ENCODE data around the gene ARPC1A. TPM values are rescaled to one million over a fixed set of nuclear protein-coding genes. Genes with fewer than 3 reads are reported as not detected.
"Not testable (repeated sequence)": the region's sequence is repeated elsewhere in the genome, so short reads cannot be mapped to it uniquely, and the experiment has no call there.

The ARPC1A gene
- total RNA-seq, 2 experiments from 2014 or later, result 52.3 to 65.6 TPM

GRCh38 chr7:99380823-99381663 lies 55.3 kb downstream of the ARPC1A start:
- H3K36me3 Mint-ChIP-seq (ENCODE audit: low read depth), result peaks cover 51% of the 10 kb centered on the region
- peaks cover 68% of the 10 kb centered on the region for H3K4me1 Mint-ChIP-seq
- intact Hi-C loops (cut with DNase I, micrococcal nuclease), result loop anchor here (1.0 to 5.0 kb wide), 6 partner anchors 12 to 1099 kb away; partner anchors contain the start of genes BUD31 (in 2 of the 2), PDAP1 (in 2 of the 2), ARPC1A (in 1 of the 2) and BRI3 (in 1 of the 2)
- peak; percentile 87 for ATAC-seq
- POLR2A ChIA-PET, result interaction anchor here (1.0 to 1.1 kb wide), 3 partner anchors 13 to 28 kb away, joined by 3 to 11 read pairs (median 4); partner anchors contain the start of genes BUD31 and PDAP1
- H3K4me3 Mint-ChIP-seq, result peak overlapping the region; percentile 78
- H3K27me3 Mint-ChIP-seq, result no peaks in the 10 kb centered on the region
- peak; percentile 95 for DNase-seq
- peak overlapping the region; percentile 96 for H3K27ac Mint-ChIP-seq
- H3K9me3 Mint-ChIP-seq (ENCODE audit: low read depth), result no peaks in the 10 kb centered on the region
- CTCF ChIA-PET, result no interaction called here

DNA sequence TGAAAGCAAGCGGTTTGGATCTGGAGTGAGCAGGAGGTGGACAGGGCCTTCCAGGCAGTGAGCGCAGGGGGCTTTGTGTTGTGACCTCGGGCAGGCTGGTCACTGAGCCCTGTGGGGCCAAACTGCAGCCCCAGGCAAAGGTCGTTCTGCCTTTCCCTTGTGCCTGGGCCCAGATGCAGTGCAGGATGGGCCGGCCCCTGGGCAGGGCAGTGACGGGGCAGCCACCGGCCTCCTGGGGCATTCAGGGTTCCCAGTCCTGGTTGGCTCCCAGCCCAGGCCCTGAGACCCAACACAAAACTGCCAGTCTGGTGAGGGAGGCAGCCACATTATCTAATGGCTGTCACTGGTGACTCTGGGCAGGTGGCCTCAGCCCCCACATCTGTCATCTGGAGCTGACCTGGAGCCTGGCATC lies 56.0 kb downstream of the ARPC1A start:
- Mint-ChIP-seq H3K27me3 (no peaks in the 10 kb centered on the region), H3K4me3 (peak overlapping the region; percentile 78), H3K36me3 (ENCODE audit: low read depth) (peaks cover 52% of the 10 kb centered on the region), H3K9me3 (ENCODE audit: low read depth) (no peaks in the 10 kb centered on the region), H3K27ac (peak overlapping the region; percentile 96), H3K4me1 (peaks cover 64% of the 10 kb centered on the region)
- POLR2A ChIA-PET, result no interaction called here
- DNase-seq (no peak), ATAC-seq (no peak)
- intact Hi-C loops (cut with DNase I, micrococcal nuclease), result loop anchor here (1.0 to 5.0 kb wide), 4 partner anchors 12 to 1099 kb away; partner anchors contain the start of genes BUD31 (in 2 of the 2), PDAP1 (in 2 of the 2), ARPC1A (in 1 of the 2) and BRI3 (in 1 of the 2)
- CTCF ChIA-PET, result no interaction called here

DNA sequence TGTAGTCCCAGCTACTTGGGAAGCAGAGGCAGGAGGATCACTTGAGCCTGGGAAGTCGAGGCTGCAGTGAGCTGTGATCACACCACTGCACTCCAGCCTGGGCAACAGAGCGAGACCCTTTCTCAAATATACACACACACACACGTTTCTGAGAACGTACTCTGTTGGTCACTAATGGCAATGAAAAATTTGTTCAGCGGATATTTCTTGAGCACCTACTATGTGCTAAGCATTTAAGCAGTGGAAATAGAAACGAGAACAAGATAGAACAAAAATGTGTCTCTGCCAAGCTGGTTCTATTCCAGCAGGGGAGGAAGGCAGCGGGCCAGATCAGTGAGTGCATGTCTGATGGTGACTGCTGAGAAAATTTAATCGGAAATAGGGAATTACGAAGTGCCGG lies 57.5 kb downstream of the ARPC1A start:
- ChIA-PET CTCF (interaction anchor here (0.7 kb wide), 1 partner anchor 360 kb away, joined by 3 read pairs; no protein-coding TSS in a partner anchor), POLR2A (no interaction called here)
- no peaks in the 10 kb centered on the region for H3K9me3 Mint-ChIP-seq (ENCODE audit: low read depth)
- no peak overlapping the region for H3K4me3 Mint-ChIP-seq
- intact Hi-C loops (cut with DNase I, micrococcal nuclease), result loop anchor here in 1 of 2 experiments (5.0 kb wide), 1 partner anchor 1101 kb away; the partner anchor contains the start of gene BRI3
- H3K27ac Mint-ChIP-seq, result peak overlapping the region; percentile 88
- H3K27me3 Mint-ChIP-seq, result no peaks in the 10 kb centered on the region
- DNase-seq (no peak), ATAC-seq (no peak)
- H3K36me3 Mint-ChIP-seq (ENCODE audit: low read depth), result peaks cover 50% of the 10 kb centered on the region
- H3K4me1 Mint-ChIP-seq, result peaks cover 51% of the 10 kb centered on the region

DNA sequence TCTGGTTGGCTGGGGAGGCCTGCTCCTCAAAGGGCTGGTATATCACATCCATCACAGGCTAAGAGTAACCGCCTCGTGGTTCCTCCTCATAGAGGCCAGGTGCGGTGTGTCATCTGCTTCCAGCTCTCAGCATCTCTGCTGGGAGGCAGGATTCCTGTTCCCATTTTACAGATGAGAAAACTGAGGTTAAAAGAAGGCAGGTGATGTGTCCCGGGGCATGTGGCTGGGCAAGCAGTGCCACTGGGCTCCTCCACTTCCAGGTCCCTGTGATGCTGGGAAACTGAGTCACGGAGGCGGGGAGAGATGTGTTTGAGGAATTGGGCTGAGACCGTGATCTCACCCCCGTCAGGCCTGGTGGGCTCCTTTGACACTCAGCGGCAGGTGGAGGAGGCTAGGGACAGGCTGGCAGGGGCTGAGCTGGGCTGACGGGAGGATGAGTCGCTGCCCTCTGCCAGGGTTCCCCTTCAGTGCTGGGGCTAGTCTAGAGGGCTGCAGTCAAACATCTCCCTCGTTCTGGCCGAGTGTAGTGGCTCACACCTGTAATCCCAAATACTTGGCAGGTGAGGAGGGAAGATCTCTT lies 58.2 kb downstream of the ARPC1A start:
- H3K4me3 Mint-ChIP-seq, result no peak overlapping the region
- ATAC-seq, result no peak
- no peaks in the 10 kb centered on the region for H3K9me3 Mint-ChIP-seq (ENCODE audit: low read depth)
- peaks cover 50% of the 10 kb centered on the region for H3K4me1 Mint-ChIP-seq
- CTCF ChIA-PET, result no interaction called here
- POLR2A ChIA-PET, result no interaction called here
- peaks cover 51% of the 10 kb centered on the region for H3K36me3 Mint-ChIP-seq (ENCODE audit: low read depth)
- no peak for DNase-seq
- intact Hi-C loops (cut with DNase I, micrococcal nuclease), result loop anchor here in 1 of 2 experiments (5.0 kb wide), 1 partner anchor 1102 kb away; the partner anchor contains the start of gene BRI3
- peak overlapping the region; percentile 88 for H3K27ac Mint-ChIP-seq
- no peaks in the 10 kb centered on the region for H3K27me3 Mint-ChIP-seq

GRCh38 chr7:99384523-99384922 lies 58.8 kb downstream of the ARPC1A start:
- Mint-ChIP-seq H3K9me3 (ENCODE audit: low read depth) (no peaks in the 10 kb centered on the region), H3K4me3 (no peak overlapping the region), H3K27me3 (no peaks in the 10 kb centered on the region), H3K27ac (peak overlapping the region; percentile 88), H3K4me1 (peaks cover 43% of the 10 kb centered on the region), H3K36me3 (ENCODE audit: low read depth) (peaks cover 53% of the 10 kb centered on the region)
- no peak for ATAC-seq
- DNase-seq, result no peak
- CTCF ChIA-PET, result no interaction called here
- intact Hi-C loops (cut with DNase I, micrococcal nuclease), result loop anchor here in 1 of 2 experiments (5.0 kb wide), 1 partner anchor 1102 kb away; the partner anchor contains the start of gene BRI3
- POLR2A ChIA-PET, result no interaction called here

- DNase-seq (no peak), ATAC-seq (no peak)
- Mint-ChIP-seq H3K9me3 (ENCODE audit: low read depth) (no peaks in the 10 kb centered on the region), H3K27ac (peak overlapping the region; percentile 37), H3K36me3 (ENCODE audit: low read depth) (peaks cover 52% of the 10 kb centered on the region), H3K27me3 (no peaks in the 10 kb centered on the region), H3K4me3 (no peak overlapping the region), H3K4me1 (peaks cover 35% of the 10 kb centered on the region)
- ChIA-PET POLR2A (no interaction called here), CTCF (no interaction called here)
- intact Hi-C loops (cut with DNase I, micrococcal nuclease), result no loop called here
Measured at GRCh38 chr7:99385564-99385963, 59.9 kb downstream of the ARPC1A start.

DNA sequence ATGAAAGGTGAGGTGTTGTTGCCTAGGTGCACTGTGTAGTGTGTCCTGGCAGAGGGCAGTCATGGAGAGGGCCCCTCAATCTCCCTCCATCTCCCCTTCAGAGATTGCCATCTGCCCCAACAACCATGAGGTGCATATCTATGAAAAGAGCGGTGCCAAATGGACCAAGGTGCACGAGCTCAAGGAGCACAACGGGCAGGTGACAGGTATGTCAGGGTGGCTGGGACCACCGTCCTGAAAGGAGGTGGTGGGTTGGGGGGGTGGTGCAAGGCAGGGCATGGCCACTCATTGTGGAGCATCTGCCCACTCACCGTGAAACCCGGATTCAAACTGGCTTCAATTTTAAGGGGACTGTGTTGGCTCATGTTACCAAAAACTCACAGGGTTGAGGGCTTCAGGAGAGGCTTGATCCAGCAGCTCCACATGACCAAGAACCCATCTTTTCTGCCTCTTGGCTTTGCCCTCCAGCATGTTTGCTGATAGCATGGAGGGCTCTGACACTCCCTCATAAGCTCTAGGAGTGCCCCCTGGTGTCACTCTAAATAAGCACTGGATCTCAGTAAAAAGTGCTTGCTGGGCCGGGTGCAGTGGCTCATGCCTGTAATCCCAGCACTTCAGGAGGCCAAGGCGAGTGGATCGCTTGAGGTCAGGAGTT lies 61.0 kb downstream of the ARPC1A start:
- ATAC-seq (peak; percentile 71), DNase-seq (peak; percentile 58)
- Mint-ChIP-seq H3K27ac (peak overlapping the region; percentile 37), H3K27me3 (no peaks in the 10 kb centered on the region), H3K4me3 (no peak overlapping the region), H3K9me3 (ENCODE audit: low read depth) (no peaks in the 10 kb centered on the region), H3K4me1 (peaks cover 27% of the 10 kb centered on the region), H3K36me3 (ENCODE audit: low read depth) (peaks cover 52% of the 10 kb centered on the region)
- ChIA-PET POLR2A (interaction anchor here (0.7 to 1.1 kb wide), 3 partner anchors 16 to 171 kb away, joined by 3 to 4 read pairs (median 3); no protein-coding TSS in a partner anchor), CTCF (interaction anchor here (0.6 to 1.0 kb wide), 3 partner anchors 23 to 118 kb away, joined by 3 to 5 read pairs (median 3); partner anchors contain the start of gene ZKSCAN5)
- intact Hi-C loops (cut with DNase I, micrococcal nuclease), result loop anchor here (1.0 to 2.0 kb wide), 2 partner anchors 14 to 21 kb away; no protein-coding TSS in a partner anchor

DNA sequence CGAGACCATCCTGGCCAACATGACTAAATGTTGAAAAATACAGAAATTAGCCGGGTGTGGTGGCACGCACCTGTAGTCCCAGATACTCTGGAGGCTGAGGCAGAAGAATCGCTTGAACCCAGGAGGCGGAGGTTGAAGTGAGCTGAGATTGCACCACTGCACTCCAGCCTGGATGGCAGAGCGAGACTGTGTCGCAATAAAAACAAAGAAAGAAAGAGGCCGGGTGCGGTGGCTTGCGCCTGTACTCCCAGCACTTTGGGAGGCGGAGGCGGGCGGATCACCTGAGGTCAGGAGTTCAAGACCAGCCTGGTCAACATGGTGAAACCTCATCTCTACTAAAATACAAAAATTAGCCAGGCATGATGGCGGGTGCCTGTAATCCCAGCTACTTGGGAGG lies 61.5 kb downstream of the ARPC1A start:
- H3K9me3 Mint-ChIP-seq (ENCODE audit: low read depth), result not testable (repeated sequence)

DNA sequence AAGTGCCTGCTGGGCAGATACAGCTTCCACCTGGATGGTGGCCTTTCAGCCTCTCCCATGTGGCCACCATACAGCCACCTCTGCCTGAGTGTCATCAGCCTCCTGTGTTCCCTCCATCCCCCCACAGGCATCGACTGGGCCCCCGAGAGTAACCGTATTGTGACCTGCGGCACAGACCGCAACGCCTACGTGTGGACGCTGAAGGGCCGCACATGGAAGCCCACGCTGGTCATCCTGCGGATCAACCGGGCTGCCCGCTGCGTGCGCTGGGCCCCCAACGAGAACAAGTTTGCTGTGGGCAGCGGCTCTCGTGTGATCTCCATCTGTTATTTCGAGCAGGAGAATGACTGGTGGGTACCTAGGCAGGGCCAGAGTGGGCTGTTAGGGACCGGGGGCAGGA lies 62.2 kb downstream of the ARPC1A start:
- DNase-seq (no peak), ATAC-seq (no peak)
- no peaks in the 10 kb centered on the region for H3K27me3 Mint-ChIP-seq
- no peak overlapping the region for H3K4me3 Mint-ChIP-seq
- intact Hi-C loops (cut with DNase I, micrococcal nuclease), result loop anchor here (1.0 to 2.0 kb wide), 2 partner anchors 13 to 23 kb away; no protein-coding TSS in a partner anchor
- H3K36me3 Mint-ChIP-seq (ENCODE audit: low read depth), result peaks cover 56% of the 10 kb centered on the region
- ChIA-PET CTCF (no interaction called here), POLR2A (interaction anchor here (0.6 to 1.1 kb wide), 2 partner anchors 15 to 737 kb away, joined by 3 to 7 read pairs; no protein-coding TSS in a partner anchor)
- no peaks in the 10 kb centered on the region for H3K9me3 Mint-ChIP-seq (ENCODE audit: low read depth)
- no peak overlapping the region for H3K27ac Mint-ChIP-seq
- H3K4me1 Mint-ChIP-seq, result peaks cover 33% of the 10 kb centered on the region

More for the DNA sequence above, 61.5 kb downstream of the ARPC1A start:
- peaks cover 56% of the 10 kb centered on the region for H3K36me3 Mint-ChIP-seq (ENCODE audit: low read depth)
- ChIA-PET POLR2A (interaction anchor here (0.7 to 1.1 kb wide), 2 partner anchors 16 to 37 kb away, joined by 3 to 4 read pairs; no protein-coding TSS in a partner anchor), CTCF (interaction anchor here (0.9 to 1.0 kb wide), 2 partner anchors 23 to 117 kb away, joined by 3 read pairs; partner anchors contain the start of gene ZKSCAN5)
- DNase-seq, ATAC-seq, H3K27ac Mint-ChIP-seq, H3K27me3 Mint-ChIP-seq, H3K4me3 Mint-ChIP-seq: not testable (repeated sequence)
- intact Hi-C loops (cut with DNase I, micrococcal nuclease), result loop anchor here (1.0 to 2.0 kb wide), 2 partner anchors 14 to 22 kb away; no protein-coding TSS in a partner anchor
- H3K4me1 Mint-ChIP-seq, result peaks cover 30% of the 10 kb centered on the region

GRCh38 chr7:99389772-99390171 lies 64.1 kb downstream of the ARPC1A start:
- ChIA-PET CTCF (no interaction called here), POLR2A (interaction anchor here (0.6 kb wide), 1 partner anchor 49 kb away, joined by 5 read pairs; the partner anchor contains the start of genes CPSF4 and PTCD1)
- Mint-ChIP-seq H3K36me3 (ENCODE audit: low read depth) (peaks cover 55% of the 10 kb centered on the region), H3K4me1 (peaks cover 28% of the 10 kb centered on the region), H3K9me3 (ENCODE audit: low read depth) (no peaks in the 10 kb centered on the region), H3K4me3 (no peak overlapping the region), H3K27ac (no peak overlapping the region), H3K27me3 (no peaks in the 10 kb centered on the region)
- DNase-seq, result no peak
- intact Hi-C loops (cut with DNase I, micrococcal nuclease), result loop anchor here in 1 of 2 experiments (5.0 kb wide), 1 partner anchor 48 kb away; the partner anchor contains the start of genes CPSF4 and PTCD1
- ATAC-seq, result no peak

Data from activated CD4-positive, alpha-beta T cell treated with anti-CD3 and anti-CD28 coated beads for 36 hours (primary cell).